Inflammatory macrophage treated with lipopolysaccharide for 1 hour (primary cell): ENCODE data around the gene FRMD5.

Source experiments
- DNase-seq, 2 donors: peaks; one replicate each; pipeline ENCODE4 v3.0.0-alpha.2; 2020 to 2022

Gene FRMD5

GRCh38 chr15:43958861-43959330 lies 236.2 kb downstream of the FRMD5 start:
- no peak for DNase-seq

GRCh38 chr15:43957724-43958123 lies 237.3 kb downstream of the FRMD5 start:
- no peak for DNase-seq

- DNase-seq: no peak
Measured at GRCh38 chr15:43955140-43955539, 239.9 kb downstream of the FRMD5 start.

- no peak for DNase-seq
Measured at GRCh38 chr15:43954181-43954621, 240.9 kb downstream of the FRMD5 start.

- DNase-seq: no peak
Measured at GRCh38 chr15:43953402-43953801, 241.7 kb downstream of the FRMD5 start.

- DNase-seq: no peak
Measured at GRCh38 chr15:43950531-43950930, 244.5 kb downstream of the FRMD5 start.

- DNase-seq: no peak
Measured at GRCh38 chr15:43948691-43949325, 246.3 kb downstream of the FRMD5 start.

GRCh38 chr15:43943511-43943910 lies 251.6 kb downstream of the FRMD5 start:
- DNase-seq: no peak

GRCh38 chr15:43942194-43942593 lies 252.9 kb downstream of the FRMD5 start:
- no peak for DNase-seq

GRCh38 chr15:43941555-43941954 lies 253.5 kb downstream of the FRMD5 start:
- no peak for DNase-seq

- DNase-seq: no peak
Measured at GRCh38 chr15:43941071-43941470, 254.0 kb downstream of the FRMD5 start.

- DNase-seq: no peak
Measured at GRCh38 chr15:43939070-43939469, 256.0 kb downstream of the FRMD5 start.

GRCh38 chr15:43934480-43934879 lies 260.6 kb downstream of the FRMD5 start:
- DNase-seq: peak in 1 of 2 donors; percentile 16

- DNase-seq: no peak
Measured at GRCh38 chr15:43932907-43933306, 262.2 kb downstream of the FRMD5 start.

- no peak for DNase-seq
Measured at GRCh38 chr15:43931790-43932435, 263.2 kb downstream of the FRMD5 start.

GRCh38 chr15:43931119-43931518 lies 264.0 kb downstream of the FRMD5 start:
- DNase-seq: no peak

- no peak for DNase-seq
Measured at GRCh38 chr15:43930556-43930955, 264.5 kb downstream of the FRMD5 start.

- no peak for DNase-seq
Measured at GRCh38 chr15:43930079-43930478, 265.0 kb downstream of the FRMD5 start.

GRCh38 chr15:43928152-43928551 lies 266.9 kb downstream of the FRMD5 start:
- DNase-seq: no peak

- DNase-seq: no peak
Measured at GRCh38 chr15:43927203-43927602, 267.9 kb downstream of the FRMD5 start.

GRCh38 chr15:43923553-43923952 lies 271.5 kb downstream of the FRMD5 start:
- DNase-seq: no peak

GRCh38 chr15:43922021-43922420 lies 273.1 kb downstream of the FRMD5 start:
- no peak for DNase-seq

GRCh38 chr15:43920815-43921214 lies 274.3 kb downstream of the FRMD5 start:
- DNase-seq: no peak

- DNase-seq: no peak
Measured at GRCh38 chr15:43920254-43920600, 274.8 kb downstream of the FRMD5 start.
